ENCODE measurements around the gene HOXC9.
A peak's percentile ranks its signal among the peaks of the same experiment; 100 is the strongest.

The HOXC9 gene

GRCh38 chr12:54036620-54037359 is 36.8 kb downstream of the HOXC9 start (continued):
- TF ChIP-seq ZNF398 (tag by site-specific recombination; IDR thresholded peaks at IDR 0.05) (no peak), ZNF394 (tag by site-specific recombination; IDR thresholded peaks at IDR 0.05; ENCODE audit: borderline replicate concordance) (peak; percentile 95), YY1 (tag by site-specific recombination; IDR thresholded peaks at IDR 0.05) (no peak), KLF10 (tag by site-specific recombination; IDR thresholded peaks at IDR 0.05) (no peak; the same call in 1 of the 2 replicates), HOXD13 (CRISPR knock-in tag; IDR thresholded peaks at IDR 0.05; ENCODE audit: borderline replicate concordance) (no peak), ZFHX2 (tag by site-specific recombination; conservative IDR thresholded peaks at IDR 0.05) (no peak), ZNF777 (tag by site-specific recombination; IDR thresholded peaks at IDR 0.05; ENCODE audit: borderline replicate concordance) (no peak), ZBTB48 (tag by site-specific recombination; IDR thresholded peaks at IDR 0.05) (peak; percentile 94), HOXC10 (CRISPR knock-in tag; IDR thresholded peaks at IDR 0.05) (no peak), ZNF776 (tag by site-specific recombination; IDR thresholded peaks at IDR 0.05; ENCODE audit: borderline replicate concordance) (no peak), ZNF585B (tag by site-specific recombination; IDR thresholded peaks at IDR 0.05) (no peak), ZFP41 (tag by site-specific recombination; IDR thresholded peaks at IDR 0.05; ENCODE audit: borderline replicate concordance) (no peak), ZNF449 (tag by site-specific recombination; IDR thresholded peaks at IDR 0.05) (peak; percentile 72), ZNF621 (tag by site-specific recombination; IDR thresholded peaks at IDR 0.05) (no peak), ZXDB (tag by site-specific recombination; IDR thresholded peaks at IDR 0.05) (peak; percentile 10), ZBTB21 (tag by site-specific recombination; IDR thresholded peaks at IDR 0.05) (no peak), ZBTB20 (tag by site-specific recombination; IDR thresholded peaks at IDR 0.05) (peak; percentile 95), ZFP37 (tag by site-specific recombination; IDR thresholded peaks at IDR 0.05) (peak; percentile 43; the same call in 1 of the 2 replicates), ZNF157 (tag by site-specific recombination; IDR thresholded peaks at IDR 0.05) (no peak), WT1 (tag by site-specific recombination; IDR thresholded peaks at IDR 0.05) (peak; percentile 9; the same call in 1 of the 2 replicates), ZNF202 (tag by site-specific recombination; IDR thresholded peaks at IDR 0.05; ENCODE audit: borderline replicate concordance) (no peak), ZNF280D (tag by site-specific recombination; IDR thresholded peaks at IDR 0.05) (no peak), REST (tag by site-specific recombination; IDR thresholded peaks at IDR 0.05) (no peak), ZNF530 (tag by site-specific recombination; IDR thresholded peaks at IDR 0.05; ENCODE audit: low read depth) (no peak), SCRT1 (tag by site-specific recombination; IDR thresholded peaks at IDR 0.05; ENCODE audit: borderline replicate concordance) (peak; percentile 88), ZNF704 (tag by site-specific recombination; IDR thresholded peaks at IDR 0.05) (no peak), ZBTB17 (tag by site-specific recombination; IDR thresholded peaks at IDR 0.05) (peak; percentile 98), ZNF660 (tag by site-specific recombination; IDR thresholded peaks at IDR 0.05) (peak; percentile 90)

Data from HEK293 (cell line).